Activated CD8-positive, alpha-beta memory T cell treated with anti-CD3 and anti-CD28 coated beads, Interleukin-2, amount 50 U/mL, for 24 hours (primary cell): ENCODE results near the gene SEC14L1.
A peak's percentile ranks its signal among the peaks of the same experiment; 100 is the strongest.
"Not testable (repeated sequence)": the region's sequence is repeated elsewhere in the genome, so short reads cannot be mapped to it uniquely, and the experiment has no call there.

Experiments used
- DNase-seq: peaks from one replicate; pipeline ENCODE4 v3.0.0-alpha.2; 2020; ENCODE audit errors: extremely low read depth

The SEC14L1 gene

GRCh38 chr17:77140878-77141767 lies at the start of gene SEC14L1:
Gene SEC14L1 (plus strand): TSS chr17:77140969. CDS start chr17:77143597, 2,628 bp downstream.
- no peak for DNase-seq

GRCh38 chr17:77092025-77092424 lies 48.7 kb upstream of the SEC14L1 start:
- DNase-seq = no peak

DNA sequence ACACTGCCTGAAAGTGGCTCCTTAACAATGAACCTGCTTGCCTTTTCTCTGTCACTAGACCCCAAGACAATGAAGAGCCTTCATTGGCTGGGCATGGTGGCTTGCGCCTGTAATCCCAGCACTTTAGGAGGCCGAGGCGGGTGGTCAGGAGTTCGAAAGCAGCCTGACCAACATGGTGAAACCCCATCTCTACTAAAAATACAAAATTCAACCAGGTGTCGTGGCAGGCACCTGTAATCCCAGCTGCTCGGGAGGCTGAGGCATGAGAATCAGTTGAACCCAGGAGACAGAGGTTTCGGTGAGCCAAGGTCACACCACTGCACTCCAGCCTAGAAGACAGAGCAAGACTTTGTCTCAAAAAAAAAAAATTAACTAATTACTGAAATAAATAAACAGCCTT lies 45.3 kb upstream of the SEC14L1 start:
- no peak for DNase-seq

GRCh38 chr17:77096570-77097214 lies 44.1 kb upstream of the SEC14L1 start:
- DNase-seq = no peak

GRCh38 chr17:77097631-77098180 lies 43.1 kb upstream of the SEC14L1 start:
- no peak for DNase-seq

- no peak for DNase-seq
These were observed 41.8 kb upstream of the SEC14L1 start for GRCh38 chr17:77098884-77099545.

DNA sequence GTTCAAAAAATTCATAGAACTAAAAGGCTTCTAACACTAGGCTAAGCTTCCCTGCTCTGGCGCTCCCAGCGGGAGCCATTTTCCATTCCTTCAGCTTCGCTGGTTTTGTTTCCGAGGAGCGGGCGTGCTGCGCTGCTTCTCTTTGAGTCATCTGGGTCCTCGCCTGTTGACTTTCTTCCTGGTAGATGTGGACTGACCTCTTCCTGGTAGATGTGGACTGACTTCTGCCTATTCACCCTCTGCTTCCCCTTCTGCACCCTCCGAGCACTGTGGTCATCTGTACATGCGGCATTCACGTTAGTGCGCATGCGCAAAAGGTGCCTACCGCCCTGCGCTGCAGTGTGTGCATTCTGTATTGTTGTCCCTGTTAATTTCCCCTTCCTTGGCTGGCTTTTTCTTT lies 40.8 kb upstream of the SEC14L1 start:
- DNase-seq = no peak

- no peak for DNase-seq
These were observed 39.0 kb upstream of the SEC14L1 start for GRCh38 chr17:77101521-77102410.

- not testable (repeated sequence) for DNase-seq
These were observed 38.2 kb upstream of the SEC14L1 start for GRCh38 chr17:77102411-77103134.

DNA sequence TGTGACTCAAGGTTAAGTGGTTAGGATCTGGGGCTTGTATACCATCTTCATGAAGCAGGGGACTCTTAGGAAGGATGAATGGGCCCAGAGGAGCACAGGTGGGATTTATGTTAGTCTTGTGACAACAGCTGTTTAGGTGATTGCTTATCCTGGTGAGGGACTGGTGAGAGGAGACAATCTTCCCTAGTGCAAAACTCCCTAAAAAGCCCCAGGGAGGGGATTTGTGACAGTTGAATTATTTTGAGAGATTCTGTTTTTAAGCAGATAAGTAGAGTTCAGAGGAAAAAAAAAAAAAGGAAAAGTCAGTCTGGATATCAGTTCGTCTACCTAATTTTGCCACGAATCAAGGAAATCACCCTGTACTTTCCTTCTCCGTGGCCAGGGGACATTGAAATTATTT lies 35.1 kb upstream of the SEC14L1 start:
- no peak for DNase-seq

GRCh38 chr17:77106874-77107358 lies 33.9 kb upstream of the SEC14L1 start:
- DNase-seq = no peak

GRCh38 chr17:77107506-77108433 lies 33.0 kb upstream of the SEC14L1 start:
- DNase-seq = peak; percentile 63

DNA sequence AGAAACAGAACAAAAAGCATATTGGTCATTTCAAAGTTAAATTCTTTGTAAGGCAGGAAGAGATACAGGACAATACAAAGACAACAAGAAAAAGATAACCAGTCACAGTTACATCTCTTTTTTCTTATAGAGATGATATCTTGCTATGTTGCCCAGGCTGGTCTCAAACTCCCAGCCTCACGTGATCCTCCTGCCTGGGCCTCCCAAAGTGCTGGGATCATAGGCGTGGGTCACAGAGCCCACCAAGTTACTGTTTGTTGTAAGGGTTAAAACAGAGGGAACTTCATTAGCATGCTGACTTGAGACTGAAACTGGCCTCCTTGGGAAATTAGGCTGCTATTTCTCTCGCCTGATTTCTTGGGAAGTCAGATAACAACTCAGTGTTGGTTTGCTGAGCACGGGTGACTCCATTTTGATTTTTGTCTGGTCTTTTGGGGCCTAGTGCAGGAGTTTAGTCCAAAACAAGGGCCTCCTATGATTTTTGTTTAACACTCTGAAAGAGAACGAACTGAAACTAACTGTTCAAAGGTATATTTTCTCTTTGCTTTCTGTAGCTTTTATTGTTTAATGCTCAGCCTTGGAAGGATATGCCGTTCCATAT lies 31.5 kb upstream of the SEC14L1 start:
- no peak for DNase-seq

- no peak for DNase-seq
These were observed 30.9 kb upstream of the SEC14L1 start for GRCh38 chr17:77109764-77110359.

DNA sequence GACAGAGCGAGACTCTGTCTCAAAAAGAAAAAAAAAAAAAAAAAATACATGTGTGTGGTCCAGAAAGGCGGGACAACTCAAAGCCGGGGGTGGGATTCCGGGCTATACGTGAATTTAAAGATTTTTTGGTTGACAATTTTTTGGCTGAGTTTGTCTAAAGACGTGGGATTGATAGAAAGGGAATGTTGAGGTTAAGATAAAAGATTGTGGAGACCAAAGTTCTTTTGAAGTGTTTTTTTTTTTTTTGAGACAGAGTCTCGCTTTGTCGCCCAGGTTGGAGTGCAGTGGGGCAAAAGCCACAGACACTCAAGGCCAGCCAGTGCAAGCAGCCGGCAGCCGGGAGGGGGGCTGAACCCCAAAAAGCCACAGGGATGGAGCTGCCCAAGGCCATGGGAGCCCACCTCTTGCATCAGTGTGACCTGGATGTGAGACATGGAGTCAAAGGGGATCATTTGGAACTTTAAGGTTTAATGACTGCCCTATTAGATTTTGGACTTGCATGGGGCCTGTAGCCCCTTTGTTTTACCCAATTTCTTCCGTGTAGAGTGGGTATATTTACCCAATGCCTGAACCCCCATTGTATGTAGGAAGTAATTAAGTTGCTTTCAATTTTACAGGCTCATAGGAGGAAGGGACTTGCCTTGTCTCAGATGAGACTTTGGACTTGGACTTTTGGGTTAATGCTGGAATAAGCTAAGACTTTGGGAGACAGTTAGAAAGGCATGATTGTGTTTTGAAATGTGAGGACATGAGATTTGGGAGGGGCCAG lies 29.4 kb upstream of the SEC14L1 start:
- DNase-seq = not testable (repeated sequence)

DNA sequence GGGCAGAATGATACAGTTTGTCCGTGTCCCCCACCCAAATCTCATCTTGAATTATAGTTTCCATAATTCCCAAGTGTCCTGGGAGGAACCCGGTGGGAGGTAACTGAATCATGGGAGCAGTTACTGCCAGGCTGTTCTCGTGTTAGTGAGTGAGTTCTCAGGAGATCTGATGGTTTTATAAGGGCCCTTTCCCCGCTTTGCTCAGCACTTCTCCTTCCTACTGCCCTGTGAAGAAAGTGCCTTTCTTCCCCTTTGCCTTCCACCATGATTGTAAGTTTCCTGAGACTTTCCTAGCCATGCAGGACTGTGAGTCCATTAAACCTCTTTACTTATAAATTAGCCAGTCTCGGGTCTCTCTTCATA lies 28.9 kb upstream of the SEC14L1 start:
- no peak for DNase-seq

DNA sequence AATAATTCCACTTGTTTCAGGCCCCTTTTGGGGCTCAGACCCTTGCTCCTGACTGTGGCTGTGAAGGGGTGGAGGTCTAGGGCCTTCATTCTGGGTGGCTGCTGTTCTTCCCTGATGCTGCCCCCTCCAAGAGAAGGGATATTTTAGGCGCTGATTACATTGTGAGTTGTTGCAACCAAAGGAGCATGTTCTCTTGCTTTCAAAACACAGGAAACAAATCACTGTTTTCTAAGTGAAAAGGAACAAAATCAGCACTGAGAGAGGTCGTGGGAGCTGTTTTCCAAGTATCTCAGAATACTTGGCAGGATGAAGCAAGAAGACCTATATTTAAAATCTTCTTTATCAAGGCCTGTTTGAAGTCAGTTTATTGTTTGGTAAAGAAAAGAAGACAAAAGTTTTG lies 25.3 kb upstream of the SEC14L1 start:
- DNase-seq = no peak

DNA sequence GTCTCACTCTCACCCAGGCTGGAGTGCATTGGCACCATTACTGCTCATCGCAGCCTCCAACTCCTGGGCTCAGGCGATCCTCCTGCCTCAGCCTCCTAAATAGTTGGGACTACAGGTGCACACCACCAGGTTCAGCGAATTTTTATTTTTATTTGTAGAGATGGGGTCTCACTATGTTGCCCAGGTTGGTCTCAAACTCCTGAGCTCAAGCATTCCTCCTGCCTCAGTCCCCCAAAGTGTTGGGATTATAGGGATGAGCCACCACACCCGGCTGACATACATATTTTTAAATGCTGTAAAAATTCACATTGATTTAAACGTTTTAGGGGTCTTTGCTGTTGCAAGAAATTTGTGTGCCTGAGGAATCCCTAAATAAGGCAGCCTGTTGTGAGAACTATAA lies 24.8 kb upstream of the SEC14L1 start:
- no peak for DNase-seq
